SK-N-SH treated with all-trans-retinoic acid at 6 μM for 48 hours (cell line): ENCODE results near the gene TSHZ2.

Experiments used
- CSDC2 ChIP-seq: fragments of 250-450 bp; sonication (Bioruptor Pico); IDR thresholded peaks from 2 replicates; pipeline ENCODE4 v1.5.0; 2020; ENCODE audit warnings: mild to moderate bottlenecking, moderate library complexity
- ESRRG ChIP-seq: fragments of 250-450 bp; sonication (Bioruptor Pico); IDR thresholded peaks from 2 replicates; pipeline ENCODE4 v1.6.1; 2021; ENCODE audit warnings: mild to moderate bottlenecking
- OSR1 ChIP-seq: fragments of 250-450 bp; sonication (Bioruptor Pico); IDR thresholded peaks from 2 replicates; pipeline ENCODE4 v1.8.0; 2022; ENCODE audit warnings: moderate library complexity, mild to moderate bottlenecking, inconsistent platforms
- PPARA ChIP-seq: fragments of 250-450 bp; sonication (Bioruptor Pico); IDR thresholded peaks from 2 replicates; pipeline ENCODE4 v1.5.0; 2020; ENCODE audit warnings: mild to moderate bottlenecking, borderline replicate concordance
- RARB ChIP-seq: fragments of 250-450 bp; sonication (Bioruptor Pico); IDR thresholded peaks from 2 replicates; pipeline ENCODE4 v1.8.0; 2021; ENCODE audit warnings: mild to moderate bottlenecking, moderate library complexity
- ZC3H10 ChIP-seq: fragments of 250-450 bp; sonication (Bioruptor Pico); IDR thresholded peaks from 2 replicates; pipeline ENCODE4 v1.5.1; 2021; ENCODE audit warnings: mild to moderate bottlenecking, moderate library complexity
- ZFP3 ChIP-seq: fragments of 250-450 bp; sonication (Bioruptor Pico); IDR thresholded peaks from 2 replicates; pipeline ENCODE4 v1.5.0; 2020; ENCODE audit warnings: mild to moderate bottlenecking, moderate library complexity
- ZNF565 ChIP-seq: fragments of 450-650 bp; formaldehyde crosslinking; conservative IDR thresholded peaks from 2 replicates; pipeline ENCODE4 v1.5.0; 2020; ENCODE audit warnings: low read depth, mild to moderate bottlenecking, moderate library complexity
- ZNF70 ChIP-seq: fragments of 450-650 bp; formaldehyde crosslinking; IDR thresholded peaks from 2 replicates; pipeline ENCODE4 v1.5.0; 2020; ENCODE audit warnings: mild to moderate bottlenecking, moderate library complexity
- TF ChIP-seq, protein P1 (sequence below): fragments of 250-450 bp; sonication (Bioruptor Pico); IDR thresholded peaks from 2 replicates; pipeline ENCODE4 v1.8.0; 2020; ENCODE audit warnings: mild to moderate bottlenecking, moderate library complexity, borderline replicate concordance
- TF ChIP-seq, protein P2 (sequence below): fragments of 250-450 bp; sonication (Bioruptor Pico); IDR thresholded peaks from 2 replicates; pipeline ENCODE4 v1.5.0; 2020; ENCODE audit warnings: mild to moderate bottlenecking, moderate library complexity

DNA sequence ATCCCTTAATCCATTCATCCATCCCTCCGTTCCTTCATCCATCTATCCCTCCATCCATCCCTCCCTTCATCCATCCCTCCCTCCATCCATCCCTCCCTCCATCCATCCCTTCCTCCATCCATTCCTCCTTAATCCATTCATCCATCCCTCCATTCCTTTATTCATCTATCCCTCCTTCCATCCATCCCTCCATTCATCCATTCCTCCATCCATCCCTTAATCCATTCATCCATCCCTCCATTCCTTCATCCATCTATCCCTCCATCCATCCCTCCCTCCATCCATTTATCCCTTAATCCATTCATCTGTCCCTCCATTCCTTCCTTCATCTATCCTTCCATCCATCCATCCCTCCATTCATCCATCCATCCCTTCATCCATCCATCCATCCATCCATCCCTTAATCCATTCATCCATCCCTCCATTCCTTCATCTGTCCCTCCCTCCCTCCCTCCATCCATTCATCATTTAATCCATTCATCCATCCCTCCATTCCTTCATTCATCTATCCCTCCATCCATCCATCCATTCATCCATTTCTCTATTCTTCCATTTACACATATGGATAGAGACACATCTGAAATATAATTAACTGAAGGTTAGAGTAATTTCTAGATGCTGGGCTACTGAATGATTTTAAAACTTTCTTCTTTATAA is 100.9 kb downstream of the TSHZ2 start:
- no peak for TF ChIP-seq ZC3H10 (CRISPR knock-in tag)
- no peak for TF ChIP-seq RARB (CRISPR knock-in tag)
- TF ChIP-seq PPARA (CRISPR knock-in tag) = no peak
- TF ChIP-seq, protein P1, sequence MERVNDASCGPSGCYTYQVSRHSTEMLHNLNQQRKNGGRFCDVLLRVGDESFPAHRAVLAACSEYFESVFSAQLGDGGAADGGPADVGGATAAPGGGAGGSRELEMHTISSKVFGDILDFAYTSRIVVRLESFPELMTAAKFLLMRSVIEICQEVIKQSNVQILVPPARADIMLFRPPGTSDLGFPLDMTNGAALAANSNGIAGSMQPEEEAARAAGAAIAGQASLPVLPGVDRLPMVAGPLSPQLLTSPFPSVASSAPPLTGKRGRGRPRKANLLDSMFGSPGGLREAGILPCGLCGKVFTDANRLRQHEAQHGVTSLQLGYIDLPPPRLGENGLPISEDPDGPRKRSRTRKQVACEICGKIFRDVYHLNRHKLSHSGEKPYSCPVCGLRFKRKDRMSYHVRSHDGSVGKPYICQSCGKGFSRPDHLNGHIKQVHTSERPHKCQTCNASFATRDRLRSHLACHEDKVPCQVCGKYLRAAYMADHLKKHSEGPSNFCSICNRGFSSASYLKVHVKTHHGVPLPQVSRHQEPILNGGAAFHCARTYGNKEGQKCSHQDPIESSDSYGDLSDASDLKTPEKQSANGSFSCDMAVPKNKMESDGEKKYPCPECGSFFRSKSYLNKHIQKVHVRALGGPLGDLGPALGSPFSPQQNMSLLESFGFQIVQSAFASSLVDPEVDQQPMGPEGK (CRISPR knock-in tag) = no peak
- TF ChIP-seq ZNF70 (CRISPR knock-in tag) = no peak
- TF ChIP-seq ZNF565 (CRISPR knock-in tag) = no peak
- TF ChIP-seq OSR1 (CRISPR knock-in tag) = no peak
- TF ChIP-seq, protein P2, sequence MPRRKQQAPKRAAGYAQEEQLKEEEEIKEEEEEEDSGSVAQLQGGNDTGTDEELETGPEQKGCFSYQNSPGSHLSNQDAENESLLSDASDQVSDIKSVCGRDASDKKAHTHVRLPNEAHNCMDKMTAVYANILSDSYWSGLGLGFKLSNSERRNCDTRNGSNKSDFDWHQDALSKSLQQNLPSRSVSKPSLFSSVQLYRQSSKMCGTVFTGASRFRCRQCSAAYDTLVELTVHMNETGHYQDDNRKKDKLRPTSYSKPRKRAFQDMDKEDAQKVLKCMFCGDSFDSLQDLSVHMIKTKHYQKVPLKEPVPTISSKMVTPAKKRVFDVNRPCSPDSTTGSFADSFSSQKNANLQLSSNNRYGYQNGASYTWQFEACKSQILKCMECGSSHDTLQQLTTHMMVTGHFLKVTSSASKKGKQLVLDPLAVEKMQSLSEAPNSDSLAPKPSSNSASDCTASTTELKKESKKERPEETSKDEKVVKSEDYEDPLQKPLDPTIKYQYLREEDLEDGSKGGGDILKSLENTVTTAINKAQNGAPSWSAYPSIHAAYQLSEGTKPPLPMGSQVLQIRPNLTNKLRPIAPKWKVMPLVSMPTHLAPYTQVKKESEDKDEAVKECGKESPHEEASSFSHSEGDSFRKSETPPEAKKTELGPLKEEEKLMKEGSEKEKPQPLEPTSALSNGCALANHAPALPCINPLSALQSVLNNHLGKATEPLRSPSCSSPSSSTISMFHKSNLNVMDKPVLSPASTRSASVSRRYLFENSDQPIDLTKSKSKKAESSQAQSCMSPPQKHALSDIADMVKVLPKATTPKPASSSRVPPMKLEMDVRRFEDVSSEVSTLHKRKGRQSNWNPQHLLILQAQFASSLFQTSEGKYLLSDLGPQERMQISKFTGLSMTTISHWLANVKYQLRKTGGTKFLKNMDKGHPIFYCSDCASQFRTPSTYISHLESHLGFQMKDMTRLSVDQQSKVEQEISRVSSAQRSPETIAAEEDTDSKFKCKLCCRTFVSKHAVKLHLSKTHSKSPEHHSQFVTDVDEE = no peak
- TF ChIP-seq CSDC2 (CRISPR knock-in tag) = no peak
- no peak for TF ChIP-seq ESRRG (CRISPR knock-in tag)
- TF ChIP-seq ZFP3 (CRISPR knock-in tag) = no peak
